ENCODE results near the gene BRIP1.
"Not testable (repeated sequence)": the region's sequence is repeated elsewhere in the genome, so short reads cannot be mapped to it uniquely, and the experiment has no call there.

The BRIP1 gene

GRCh38 chr17:61686113-61686512 lies 177.2 kb downstream of the BRIP1 start:
- DNase-seq = no peak

GRCh38 chr17:61684818-61685217 lies 178.5 kb downstream of the BRIP1 start:
- DNase-seq = no peak

GRCh38 chr17:61684172-61684571 lies 179.2 kb downstream of the BRIP1 start:
- DNase-seq = no peak

GRCh38 chr17:61683466-61683865 lies 179.9 kb downstream of the BRIP1 start:
- no peak for DNase-seq

GRCh38 chr17:61680921-61681320 lies 182.4 kb downstream of the BRIP1 start:
- DNase-seq = no peak

- DNase-seq = no peak
These were observed 185.0 kb downstream of the BRIP1 start for GRCh38 chr17:61678339-61678738.

- DNase-seq = not testable (repeated sequence)
These were observed 186.0 kb downstream of the BRIP1 start for GRCh38 chr17:61677150-61677811.

- DNase-seq = not testable (repeated sequence)
These were observed 186.8 kb downstream of the BRIP1 start for GRCh38 chr17:61676522-61676921.

GRCh38 chr17:61674609-61675008 lies 188.7 kb downstream of the BRIP1 start:
- not testable (repeated sequence) for DNase-seq

- DNase-seq = not testable (repeated sequence)
These were observed 190.1 kb downstream of the BRIP1 start for GRCh38 chr17:61673019-61673897.

GRCh38 chr17:61672140-61672539 lies 191.2 kb downstream of the BRIP1 start:
- no peak for DNase-seq

- no peak for DNase-seq
These were observed 192.6 kb downstream of the BRIP1 start for GRCh38 chr17:61670691-61671090.

GRCh38 chr17:61669522-61669921 lies 193.8 kb downstream of the BRIP1 start:
- DNase-seq = no peak

- no peak for DNase-seq
These were observed 194.8 kb downstream of the BRIP1 start for GRCh38 chr17:61668486-61668885.

GRCh38 chr17:61666406-61667088 lies 196.8 kb downstream of the BRIP1 start:
- not testable (repeated sequence) for DNase-seq

GRCh38 chr17:61663310-61663709 lies 200.0 kb downstream of the BRIP1 start:
- no peak for DNase-seq

- DNase-seq = no peak
These were observed 200.6 kb downstream of the BRIP1 start for GRCh38 chr17:61662741-61663140.

- DNase-seq = no peak
These were observed 201.1 kb downstream of the BRIP1 start for GRCh38 chr17:61662186-61662585.

- DNase-seq = no peak
These were observed 202.4 kb downstream of the BRIP1 start for GRCh38 chr17:61660746-61661485.

- no peak for DNase-seq
These were observed 203.9 kb downstream of the BRIP1 start for GRCh38 chr17:61659437-61659836.

- no peak for DNase-seq
These were observed 205.1 kb downstream of the BRIP1 start for GRCh38 chr17:61658183-61658582.

GRCh38 chr17:61657338-61657737 lies 206.0 kb downstream of the BRIP1 start:
- no peak for DNase-seq

GRCh38 chr17:61656721-61657217 lies 206.6 kb downstream of the BRIP1 start:
- no peak for DNase-seq
